Ishikawa (cell line): ENCODE measurements around the gene CNOT2.

ENCODE experiments used
- CREB1 ChIP-seq: IDR thresholded peaks from 2 replicates; pipeline ENCODE4 v1.6.1; 2012; ENCODE audit warnings: low read depth
- EP300 ChIP-seq: IDR thresholded peaks from 2 replicates; pipeline ENCODE4 v1.6.1; 2012; ENCODE audit warnings: borderline replicate concordance
- FOXM1 ChIP-seq: IDR thresholded peaks from 2 replicates; pipeline ENCODE4 v1.6.1; 2012; ENCODE audit warnings: low read depth, borderline replicate concordance
- RAD21 ChIP-seq: IDR thresholded peaks from 2 replicates; pipeline ENCODE4 v1.6.1; 2012; ENCODE audit warnings: low read depth
- TAF1 ChIP-seq: IDR thresholded peaks from 2 replicates; pipeline ENCODE4 v1.6.1; 2012; ENCODE audit warnings: low read depth, mild to moderate bottlenecking
- TCF12 ChIP-seq: IDR thresholded peaks from 2 replicates; pipeline ENCODE4 v1.6.1; 2012; ENCODE audit warnings: low read depth
- TEAD4 ChIP-seq: IDR thresholded peaks from 2 replicates; pipeline ENCODE4 v1.6.1; 2012
- ZBTB7A ChIP-seq: IDR thresholded peaks from 2 replicates; pipeline ENCODE4 v1.6.1; 2012; ENCODE audit warnings: low read depth
- TF ChIP-seq, protein P1 (sequence below): IDR thresholded peaks from 2 replicates; pipeline ENCODE4 v1.6.1; 2012; ENCODE audit warnings: low read depth, mild to moderate bottlenecking

- TF ChIP-seq ZBTB7A = no peak
- TF ChIP-seq TAF1 = no peak
- no peak for TF ChIP-seq RAD21
- no peak for TF ChIP-seq EP300
- no peak for TF ChIP-seq CREB1
- no peak for TF ChIP-seq TEAD4
- TF ChIP-seq TCF12 = no peak
- TF ChIP-seq FOXM1 = no peak
- TF ChIP-seq, protein P1, sequence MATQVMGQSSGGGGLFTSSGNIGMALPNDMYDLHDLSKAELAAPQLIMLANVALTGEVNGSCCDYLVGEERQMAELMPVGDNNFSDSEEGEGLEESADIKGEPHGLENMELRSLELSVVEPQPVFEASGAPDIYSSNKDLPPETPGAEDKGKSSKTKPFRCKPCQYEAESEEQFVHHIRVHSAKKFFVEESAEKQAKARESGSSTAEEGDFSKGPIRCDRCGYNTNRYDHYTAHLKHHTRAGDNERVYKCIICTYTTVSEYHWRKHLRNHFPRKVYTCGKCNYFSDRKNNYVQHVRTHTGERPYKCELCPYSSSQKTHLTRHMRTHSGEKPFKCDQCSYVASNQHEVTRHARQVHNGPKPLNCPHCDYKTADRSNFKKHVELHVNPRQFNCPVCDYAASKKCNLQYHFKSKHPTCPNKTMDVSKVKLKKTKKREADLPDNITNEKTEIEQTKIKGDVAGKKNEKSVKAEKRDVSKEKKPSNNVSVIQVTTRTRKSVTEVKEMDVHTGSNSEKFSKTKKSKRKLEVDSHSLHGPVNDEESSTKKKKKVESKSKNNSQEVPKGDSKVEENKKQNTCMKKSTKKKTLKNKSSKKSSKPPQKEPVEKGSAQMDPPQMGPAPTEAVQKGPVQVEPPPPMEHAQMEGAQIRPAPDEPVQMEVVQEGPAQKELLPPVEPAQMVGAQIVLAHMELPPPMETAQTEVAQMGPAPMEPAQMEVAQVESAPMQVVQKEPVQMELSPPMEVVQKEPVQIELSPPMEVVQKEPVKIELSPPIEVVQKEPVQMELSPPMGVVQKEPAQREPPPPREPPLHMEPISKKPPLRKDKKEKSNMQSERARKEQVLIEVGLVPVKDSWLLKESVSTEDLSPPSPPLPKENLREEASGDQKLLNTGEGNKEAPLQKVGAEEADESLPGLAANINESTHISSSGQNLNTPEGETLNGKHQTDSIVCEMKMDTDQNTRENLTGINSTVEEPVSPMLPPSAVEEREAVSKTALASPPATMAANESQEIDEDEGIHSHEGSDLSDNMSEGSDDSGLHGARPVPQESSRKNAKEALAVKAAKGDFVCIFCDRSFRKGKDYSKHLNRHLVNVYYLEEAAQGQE = no peak
These were observed 91.5 kb downstream of the CNOT2 start for GRCh38 chr12:70334742-70335141.
